CD4-positive, alpha-beta memory T cell (primary cell): ENCODE data around the gene SERPINB6. TPM values are rescaled to one million over a fixed set of nuclear protein-coding genes. Genes with fewer than 3 reads are reported as not detected.
"Not testable (repeated sequence)": the region's sequence is repeated elsewhere in the genome, so short reads cannot be mapped to it uniquely, and the experiment has no call there.

Source experiments
- CTCF ChIA-PET: fragments of 350-600 bp; sonication (Branson Sonifier 250); formaldehyde crosslinking; loops from one replicate; lab custom pipeline; 2021; ENCODE audit warnings: inconsistent platforms; ENCODE audit not compliant: partially characterized antibody; lab: Charles Lee
- POLR2A ChIA-PET: fragments of 350-600 bp; sonication (Branson Sonifier 250); formaldehyde crosslinking; loops from one replicate; lab custom pipeline; 2021; ENCODE audit not compliant: partially characterized antibody; lab: Charles Lee
- DNase-seq, 5 donors: peaks; one replicate each; pipeline versions ENCODE4 v3.0.0 to v3.0.0-alpha.2; 2020 to 2022; ENCODE audit warnings: mixed read lengths in 1 of 5
- H3K27ac ChIP-seq: one replicate; pipeline ENCODE4 v1.7.0; 2013; ENCODE audit warnings: low read depth, low read length
- H3K27me3 ChIP-seq: 2 replicates; pipeline ENCODE4 v1.7.0; 2013; ENCODE audit warnings: mild to moderate bottlenecking, low read length, moderate library complexity; ENCODE audit not compliant: insufficient read depth
- H3K36me3 ChIP-seq: 2 replicates; pipeline ENCODE4 v1.7.0; 2013; ENCODE audit warnings: mild to moderate bottlenecking, low read length, moderate library complexity; ENCODE audit not compliant: insufficient read depth
- H3K4me1 ChIP-seq: 2 replicates; pipeline ENCODE4 v1.7.0; 2013; ENCODE audit warnings: mild to moderate bottlenecking, low read length, moderate library complexity; ENCODE audit not compliant: insufficient read depth
- H3K4me3 ChIP-seq, 2 donors: one replicate each; pipeline ENCODE4 v1.7.0; 2013; ENCODE audit warnings: low read length in 2 of 2, mild to moderate bottlenecking in 1 of 2
- H3K9me3 ChIP-seq, 2 donors: one replicate each; pipeline ENCODE4 v1.7.0; 2013; ENCODE audit warnings: low read length in 2 of 2, control low read depth in 1 of 2; ENCODE audit not compliant: control insufficient read depth in 1 of 2
- H3K27ac Mint-ChIP-seq, 7 donors: one replicate each; pipeline ENCODE4 v1.8.0; 2020 to 2021; ENCODE audit warnings: mixed read lengths in 7 of 7, mild to moderate bottlenecking in 6 of 7, inconsistent platforms in 3 of 7, moderate library complexity in 3 of 7
- H3K27me3 Mint-ChIP-seq, 2 donors: one replicate each; pipeline ENCODE4 v1.8.0; 2020 to 2021; ENCODE audit warnings: mixed read lengths in 2 of 2
- H3K36me3 Mint-ChIP-seq, 2 donors: one replicate each; pipeline ENCODE4 v1.8.0; 2020 to 2021; ENCODE audit warnings: mixed read lengths in 2 of 2, inconsistent platforms in 1 of 2, mild to moderate bottlenecking in 1 of 2
- H3K4me1 Mint-ChIP-seq, 4 donors: one replicate each; pipeline ENCODE4 v1.8.0; 2020 to 2021; ENCODE audit warnings: mixed read lengths in 4 of 4, mild to moderate bottlenecking in 1 of 4
- H3K4me3 Mint-ChIP-seq, 8 donors: one replicate each; pipeline ENCODE4 v1.8.0; 2020 to 2021; ENCODE audit warnings: mixed read lengths in 8 of 8, mild to moderate bottlenecking in 7 of 8, moderate library complexity in 6 of 8, inconsistent platforms in 3 of 8
- H3K9me3 Mint-ChIP-seq, 8 donors: one replicate each; pipeline ENCODE4 v1.8.0; 2020 to 2021; ENCODE audit warnings: mixed read lengths in 8 of 8, mild to moderate bottlenecking in 5 of 8, inconsistent platforms in 3 of 8, moderate library complexity in 1 of 8
- intact Hi-C: fragments of 100-400 bp; cut with micrococcal nuclease; formaldehyde crosslinking; loops from one replicate; pipeline ENCODE4 v1.15.1; 2023
- polyA plus RNA-seq, 2 donors: library from polyadenylated mRNA; unstranded; fragments of 300-500 nt; fragmentation: Illumina TruSeq; gene quantifications; one replicate each; pipeline ENCODE4 v1.2.3, GENCODE V29; 2021
- total RNA-seq, 2 experiments: library from RNA; stranded (reverse); gene quantifications; one replicate each; pipeline ENCODE4 v1.2.3, GENCODE V29; 2021

The SERPINB6 gene
- total and polyA plus RNA-seq, 4 experiments from 2014 or later, result 41.2 to 58.0 (median 44.5) TPM

DNA sequence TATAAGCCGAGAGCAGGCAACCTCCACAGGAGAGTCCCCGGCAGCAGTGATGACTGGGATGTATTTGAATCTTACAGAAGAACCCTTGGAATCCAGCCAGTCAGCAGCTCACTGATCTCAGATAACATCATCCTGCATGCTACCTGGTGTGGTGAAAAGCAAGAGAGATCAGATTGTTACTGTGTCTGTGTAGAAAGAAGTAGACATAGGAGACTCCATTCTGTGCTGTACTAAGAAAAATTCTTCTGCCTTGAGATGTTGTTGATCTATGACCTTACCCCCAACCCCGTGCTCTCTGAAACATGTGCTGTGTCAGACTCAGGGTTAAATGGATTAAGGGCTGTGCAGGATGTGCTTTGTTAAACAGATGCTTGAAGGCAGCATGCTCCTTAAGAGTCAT, 62.9 kb downstream of the SERPINB6 start:
- not testable (repeated sequence) for H3K36me3 Mint-ChIP-seq
- POLR2A ChIA-PET, result interaction anchor here (1.0 kb wide), 1 partner anchor 62 kb away, joined by 3 read pairs; no protein-coding TSS in a partner anchor

DNA sequence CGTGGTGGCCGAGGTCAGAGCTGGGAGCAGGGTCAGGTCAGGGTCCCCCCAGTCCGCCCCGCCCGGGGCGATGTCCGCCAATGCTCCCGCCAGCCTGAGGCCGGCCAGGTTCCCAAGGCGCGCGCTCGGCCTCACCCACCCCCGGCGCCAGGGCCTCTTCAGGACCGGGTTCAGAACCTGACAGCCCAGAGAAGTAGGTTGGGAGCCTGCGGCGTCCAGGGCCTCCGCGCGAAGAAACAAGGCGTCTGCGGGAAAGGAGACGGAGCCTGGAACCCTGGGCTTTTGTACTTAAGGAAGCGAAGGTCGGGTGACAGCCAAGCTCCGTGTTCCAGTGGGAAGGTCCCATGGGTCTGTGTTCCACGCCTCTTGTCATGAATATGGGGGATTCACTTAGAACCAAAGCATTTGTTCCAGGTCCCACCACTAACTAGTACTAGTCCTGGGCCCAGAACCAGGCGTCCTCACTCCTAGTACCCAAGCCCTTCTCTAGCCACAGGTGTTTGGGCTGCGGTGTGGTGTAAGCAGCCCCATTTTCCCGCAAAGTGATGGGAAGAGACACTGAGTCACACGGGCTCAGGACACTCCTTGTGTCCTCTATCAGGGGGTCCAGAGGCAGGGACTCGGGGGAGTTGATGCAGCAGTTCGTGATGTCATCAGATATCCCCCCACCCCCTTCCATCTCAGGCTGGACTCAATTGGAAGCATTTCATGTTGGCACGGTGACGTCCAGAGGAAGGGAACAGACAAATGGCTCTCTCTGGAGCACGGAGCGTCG, 67.8 kb downstream of the SERPINB6 start:
- peak overlapping the region in 2 of 7 donors; percentile 77 to 98 for H3K27ac Mint-ChIP-seq
- POLR2A ChIA-PET, result interaction anchor here (0.6 to 3.0 kb wide), 14 partner anchors 8 to 86 kb away, joined by 3 to 53 read pairs (median 9); partner anchors contain the start of gene SERPINB1
- intact Hi-C loops, result loop anchor here (2.0 kb wide), 4 partner anchors 23 to 139 kb away; partner anchors contain the start of gene WRNIP1
- H3K27ac ChIP-seq, result peak overlapping the region; percentile 82
- H3K9me3 ChIP-seq, H3K9me3 Mint-ChIP-seq, DNase-seq, H3K27me3 ChIP-seq, H3K27me3 Mint-ChIP-seq: not testable (repeated sequence)
- peaks cover 40% of the 10 kb centered on the region for H3K4me1 ChIP-seq
- peaks cover 45 to 55% (median 51%) of the 10 kb centered on the region in 4 donors for H3K4me1 Mint-ChIP-seq
- H3K36me3 Mint-ChIP-seq, result peaks cover 33 to 39% of the 10 kb centered on the region in 2 donors
- peaks cover 18% of the 10 kb centered on the region for H3K36me3 ChIP-seq
- H3K4me3 ChIP-seq, result peak overlapping the region in 1 of 2 donors; percentile 92
- CTCF ChIA-PET, result interaction anchor here (0.8 to 2.6 kb wide), 11 partner anchors 8 to 86 kb away, joined by 3 to 16 read pairs (median 4); partner anchors contain the start of gene SERPINB1
- peak overlapping the region; percentile 99 to 100 (median 99) for H3K4me3 Mint-ChIP-seq

More for the DNA sequence above, 62.9 kb downstream of the SERPINB6 start:
- CTCF ChIA-PET, result interaction anchor here (1.4 kb wide), 1 partner anchor 62 kb away, joined by 7 read pairs; no protein-coding TSS in a partner anchor
- H3K27me3 ChIP-seq, H3K9me3 Mint-ChIP-seq, H3K9me3 ChIP-seq, intact Hi-C loops, H3K36me3 ChIP-seq, H3K4me3 Mint-ChIP-seq, H3K27ac ChIP-seq, H3K4me1 ChIP-seq, H3K27me3 Mint-ChIP-seq, H3K4me3 ChIP-seq: not testable (repeated sequence)
- DNase-seq, result peak in 2 of 5 donors; percentile 15 to 46
- Mint-ChIP-seq H3K4me1 (peaks cover 16 to 31% (median 24%) of the 10 kb centered on the region in 4 donors), H3K27ac (peak overlapping the region in 4 of 7 donors; percentile 24 to 70 (median 43))

DNA sequence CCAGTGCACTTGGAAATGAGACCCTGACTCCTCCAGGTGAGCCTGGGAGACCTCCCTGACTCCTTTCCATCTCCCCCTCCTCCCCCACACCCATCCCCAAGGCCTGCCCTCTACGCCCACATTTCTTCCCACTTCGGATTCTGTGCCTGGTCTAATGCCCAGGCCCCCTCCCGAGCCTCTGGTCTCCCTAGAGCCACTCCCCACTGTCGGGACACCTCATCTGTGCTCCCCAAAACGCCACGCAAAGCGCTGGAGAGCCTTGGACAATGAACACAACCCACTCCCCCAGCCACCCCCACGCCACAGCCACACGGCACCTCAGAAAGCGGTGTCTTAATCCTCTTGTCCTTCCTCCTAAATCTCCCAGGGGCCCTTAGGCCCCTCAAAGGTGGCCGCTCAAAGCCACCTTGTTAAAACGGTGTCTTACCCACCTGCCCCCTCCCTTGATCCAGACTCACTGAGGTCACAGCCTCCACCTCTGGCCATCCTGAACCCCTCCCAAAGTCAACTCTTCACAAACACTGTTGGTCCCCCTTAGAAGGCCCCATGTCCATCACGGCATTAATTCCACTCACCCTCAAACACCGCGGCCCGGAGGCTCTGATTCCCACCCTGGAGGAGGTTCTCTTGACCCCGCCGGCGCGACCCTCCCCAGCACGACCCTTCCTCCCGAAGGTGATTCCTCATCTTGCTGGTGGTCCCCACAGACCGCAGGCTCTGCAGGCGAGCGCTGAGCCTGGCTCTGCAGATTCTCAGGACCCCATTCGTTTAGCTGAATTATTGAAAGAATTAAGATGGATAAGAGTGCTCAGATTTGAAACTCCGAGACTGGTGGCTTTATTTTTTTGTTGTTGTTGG, 69.5 kb downstream of the SERPINB6 start:
- POLR2A ChIA-PET, result interaction anchor here (0.8 to 5.9 kb wide), 18 partner anchors 9 to 152 kb away, joined by 3 to 55 read pairs (median 18); partner anchors contain the start of gene SERPINB1
- Mint-ChIP-seq H3K27ac (peak overlapping the region; percentile 95 to 99 (median 98)), H3K4me1 (peaks cover 42 to 61% (median 51%) of the 10 kb centered on the region in 4 donors), H3K4me3 (peak overlapping the region; percentile 99 to 100 (median 99)), H3K36me3 (peaks cover 48 to 54% of the 10 kb centered on the region in 2 donors)
- not testable (repeated sequence) for H3K27me3 ChIP-seq, H3K9me3 Mint-ChIP-seq, DNase-seq, H3K27me3 Mint-ChIP-seq, H3K9me3 ChIP-seq
- Histone ChIP-seq H3K36me3 (peaks cover 26% of the 10 kb centered on the region), H3K27ac (peak overlapping the region; percentile 82), H3K4me1 (peaks cover 50% of the 10 kb centered on the region), H3K4me3 (peak overlapping the region; percentile 91 to 92)
- intact Hi-C loops, result loop anchor here (2.0 kb wide), 4 partner anchors 21 to 137 kb away; partner anchors contain the start of gene WRNIP1
- CTCF ChIA-PET, result interaction anchor here (1.2 to 11.0 kb wide), 11 partner anchors 10 to 87 kb away, joined by 3 to 135 read pairs (median 7); no protein-coding TSS in a partner anchor

DNA sequence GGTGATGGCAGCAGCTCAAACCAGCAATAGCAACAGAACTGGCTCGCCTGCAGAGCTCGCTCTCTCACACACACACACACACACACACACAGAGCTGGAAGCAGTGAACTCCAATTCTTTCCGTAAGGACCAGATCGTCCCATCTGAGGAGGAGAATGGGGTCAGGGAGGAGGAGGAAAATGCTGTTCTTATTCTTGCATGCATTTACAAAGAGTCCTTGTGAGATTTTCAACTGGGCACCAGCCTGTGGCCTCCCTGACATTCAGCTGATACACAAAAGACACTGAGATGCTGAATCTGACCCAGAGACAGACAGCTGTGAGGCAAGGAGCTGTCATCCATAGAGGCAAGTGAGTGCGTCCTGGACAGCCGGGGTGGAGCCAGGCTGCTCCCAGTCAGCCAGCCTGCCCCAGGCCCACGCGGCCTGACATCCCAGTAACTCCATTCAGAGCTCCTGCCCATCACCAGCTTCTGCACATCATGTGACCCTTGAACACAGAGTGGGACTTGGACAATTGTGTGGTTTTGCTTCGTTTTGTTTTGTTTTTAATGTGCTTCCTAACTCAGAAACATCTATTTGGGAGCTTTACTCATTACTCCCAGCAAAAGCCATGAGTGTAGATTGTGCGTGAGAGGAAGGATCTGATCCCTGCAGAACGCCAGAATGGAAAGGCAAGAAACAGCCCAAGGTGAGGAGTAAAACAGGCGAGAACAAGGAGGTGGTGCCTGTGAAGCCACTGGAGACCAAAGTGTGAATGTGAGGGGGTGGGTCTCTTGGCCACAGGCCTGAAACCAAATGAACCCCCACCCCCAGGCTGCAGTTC, 70.3 kb downstream of the SERPINB6 start:
- peaks cover 44 to 66% (median 54%) of the 10 kb centered on the region in 4 donors for H3K4me1 Mint-ChIP-seq
- H3K27ac Mint-ChIP-seq, result peak overlapping the region; percentile 91 to 99 (median 98)
- peak overlapping the region; percentile 99 to 100 (median 99) for H3K4me3 Mint-ChIP-seq
- H3K4me3 ChIP-seq, result peak overlapping the region; percentile 42 to 92
- peaks cover 33% of the 10 kb centered on the region for H3K36me3 ChIP-seq
- peak in 1 of 5 donors; percentile 22 for DNase-seq
- peaks cover 57% of the 10 kb centered on the region for H3K4me1 ChIP-seq
- POLR2A ChIA-PET, result interaction anchor here (0.6 to 5.9 kb wide), 13 partner anchors 10 to 153 kb away, joined by 3 to 55 read pairs (median 13); partner anchors contain the start of genes SERPINB1 and WRNIP1
- H3K9me3 Mint-ChIP-seq, result no peaks in the 10 kb centered on the region
- peak overlapping the region; percentile 82 for H3K27ac ChIP-seq
- H3K27me3 ChIP-seq, result no peaks in the 10 kb centered on the region
- no peaks in the 10 kb centered on the region for H3K9me3 ChIP-seq
- intact Hi-C loops, result no loop called here
- CTCF ChIA-PET, result interaction anchor here (0.6 to 11.0 kb wide), 9 partner anchors 9 to 187 kb away, joined by 3 to 135 read pairs (median 4); no protein-coding TSS in a partner anchor
- peaks cover 51 to 59% of the 10 kb centered on the region in 2 donors for H3K36me3 Mint-ChIP-seq
- H3K27me3 Mint-ChIP-seq, result no peaks in the 10 kb centered on the region

GRCh38 chr6:2900221-2900807, 71.1 kb downstream of the SERPINB6 start:
- Mint-ChIP-seq H3K27me3 (no peaks in the 10 kb centered on the region), H3K9me3 (no peaks in the 10 kb centered on the region), H3K4me3 (peak overlapping the region; percentile 99 to 100 (median 99)), H3K4me1 (peaks cover 45 to 69% (median 57%) of the 10 kb centered on the region in 4 donors), H3K36me3 (peaks cover 53 to 65% of the 10 kb centered on the region in 2 donors), H3K27ac (peak overlapping the region; percentile 91 to 99 (median 98))
- Histone ChIP-seq H3K9me3 (no peaks in the 10 kb centered on the region), H3K27ac (peak overlapping the region; percentile 82), H3K4me3 (peak overlapping the region; percentile 42 to 92), H3K27me3 (no peaks in the 10 kb centered on the region), H3K4me1 (peaks cover 62% of the 10 kb centered on the region), H3K36me3 (peaks cover 40% of the 10 kb centered on the region)
- intact Hi-C loops, result no loop called here
- peak in 2 of 5 donors; percentile 25 to 67 for DNase-seq
- ChIA-PET POLR2A (interaction anchor here (1.0 to 5.9 kb wide), 13 partner anchors 9 to 135 kb away, joined by 3 to 55 read pairs (median 13); partner anchors contain the start of genes SERPINB1 and WRNIP1), CTCF (interaction anchor here (0.6 to 11.0 kb wide), 10 partner anchors 8 to 187 kb away, joined by 3 to 135 read pairs (median 5); no protein-coding TSS in a partner anchor)
